ENCODE measurements around the gene THSD7A.

The THSD7A gene

DNA sequence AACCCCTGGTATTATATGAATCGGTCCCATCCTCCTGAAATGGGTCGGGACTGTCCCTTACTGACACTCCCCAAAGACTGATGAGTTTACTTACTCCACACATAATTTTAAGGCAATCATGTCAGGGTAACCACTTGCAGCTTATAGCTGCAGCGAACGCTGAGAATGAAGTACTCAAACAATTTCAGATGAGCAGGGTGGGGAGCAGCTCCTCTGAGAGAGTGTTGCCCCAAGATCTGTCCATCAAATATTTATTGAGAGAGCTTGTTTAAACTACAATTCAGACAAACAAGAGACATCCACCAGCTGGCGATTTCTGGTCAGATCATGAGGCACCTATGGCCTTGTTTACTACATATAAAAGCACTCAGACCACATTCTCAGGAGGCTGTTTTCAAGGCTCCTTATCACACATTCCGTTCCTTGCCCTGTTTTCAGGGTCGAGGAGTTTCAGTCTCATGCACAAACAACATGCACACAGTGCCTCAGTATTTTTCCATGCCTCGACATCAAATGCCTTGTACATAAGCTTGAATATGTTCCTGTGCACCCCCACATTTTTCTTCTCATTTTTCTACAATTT lies 80.1 kb downstream of the THSD7A start:
- TF ChIP-seq, protein P1, sequence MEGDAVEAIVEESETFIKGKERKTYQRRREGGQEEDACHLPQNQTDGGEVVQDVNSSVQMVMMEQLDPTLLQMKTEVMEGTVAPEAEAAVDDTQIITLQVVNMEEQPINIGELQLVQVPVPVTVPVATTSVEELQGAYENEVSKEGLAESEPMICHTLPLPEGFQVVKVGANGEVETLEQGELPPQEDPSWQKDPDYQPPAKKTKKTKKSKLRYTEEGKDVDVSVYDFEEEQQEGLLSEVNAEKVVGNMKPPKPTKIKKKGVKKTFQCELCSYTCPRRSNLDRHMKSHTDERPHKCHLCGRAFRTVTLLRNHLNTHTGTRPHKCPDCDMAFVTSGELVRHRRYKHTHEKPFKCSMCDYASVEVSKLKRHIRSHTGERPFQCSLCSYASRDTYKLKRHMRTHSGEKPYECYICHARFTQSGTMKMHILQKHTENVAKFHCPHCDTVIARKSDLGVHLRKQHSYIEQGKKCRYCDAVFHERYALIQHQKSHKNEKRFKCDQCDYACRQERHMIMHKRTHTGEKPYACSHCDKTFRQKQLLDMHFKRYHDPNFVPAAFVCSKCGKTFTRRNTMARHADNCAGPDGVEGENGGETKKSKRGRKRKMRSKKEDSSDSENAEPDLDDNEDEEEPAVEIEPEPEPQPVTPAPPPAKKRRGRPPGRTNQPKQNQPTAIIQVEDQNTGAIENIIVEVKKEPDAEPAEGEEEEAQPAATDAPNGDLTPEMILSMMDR (IDR thresholded peaks at IDR 0.05; ENCODE audit: extremely low read depth, missing control alignments), result no peak
- DNase-seq (ENCODE audit: low spot score), result no peak

DNA sequence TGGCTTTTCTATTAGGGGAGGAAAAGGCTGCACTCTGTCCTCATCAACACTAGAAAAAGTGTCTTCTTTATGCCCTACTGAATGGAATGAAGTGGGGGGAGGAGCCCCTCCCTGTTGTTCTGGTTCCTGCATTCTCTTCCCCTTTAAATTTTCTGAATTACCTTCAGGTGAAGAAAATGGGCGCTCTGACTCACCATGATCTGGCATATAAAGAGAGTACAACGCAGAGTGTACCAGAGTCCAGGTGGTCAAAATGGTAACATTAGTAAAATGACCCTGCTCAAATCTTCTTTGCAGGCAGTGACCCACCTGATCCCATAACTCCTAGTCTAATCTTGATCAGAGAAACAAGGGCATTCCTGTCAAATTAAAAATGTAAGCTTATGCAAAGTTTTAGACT lies 80.7 kb downstream of the THSD7A start:
- no peak for DNase-seq (ENCODE audit: low spot score)
- TF ChIP-seq, protein P1 (IDR thresholded peaks at IDR 0.05; ENCODE audit: extremely low read depth, missing control alignments), result no peak

DNA sequence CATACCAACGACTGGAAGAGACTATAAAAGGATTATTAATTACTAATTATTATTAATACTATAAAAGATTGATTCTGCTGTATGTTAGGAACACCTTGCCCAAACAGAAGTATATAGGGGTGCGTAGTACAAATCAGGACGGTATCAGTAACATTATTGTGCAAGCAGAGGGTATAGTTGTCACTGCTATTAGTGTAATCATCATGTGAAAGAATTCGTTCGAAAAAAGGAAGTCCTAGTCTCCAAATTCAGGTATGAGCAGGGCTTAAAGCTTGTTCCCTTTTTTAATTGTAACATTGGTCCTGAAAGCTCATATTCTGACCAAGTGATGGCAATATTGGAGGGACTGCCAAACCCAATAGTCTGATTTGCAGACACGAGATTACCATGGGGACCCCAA lies 81.8 kb downstream of the THSD7A start:
- TF ChIP-seq, protein P1 (IDR thresholded peaks at IDR 0.05; ENCODE audit: extremely low read depth, missing control alignments), result no peak
- DNase-seq (ENCODE audit: low spot score), result no peak

DNA sequence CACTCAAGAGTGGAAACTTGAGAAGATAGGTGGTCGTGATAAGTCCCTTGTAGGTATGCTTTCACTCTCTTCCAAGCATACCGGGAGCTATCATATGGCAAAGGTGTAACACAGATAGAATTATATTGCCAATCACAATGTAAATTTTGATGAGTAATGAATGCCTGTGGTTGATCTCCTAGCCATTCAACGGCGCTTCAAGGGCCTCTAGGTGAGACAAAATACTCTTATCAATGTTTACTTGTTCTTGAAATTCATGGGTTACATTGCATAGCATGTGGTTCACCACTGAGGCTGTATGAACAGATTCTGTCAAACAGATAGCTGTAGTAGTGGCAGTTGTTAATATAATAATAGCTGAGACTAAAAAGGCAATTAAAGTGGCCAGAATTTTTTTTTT lies 82.4 kb downstream of the THSD7A start:
- TF ChIP-seq, protein P1 (IDR thresholded peaks at IDR 0.05; ENCODE audit: extremely low read depth, missing control alignments), result no peak
- no peak for DNase-seq (ENCODE audit: low spot score)

DNA sequence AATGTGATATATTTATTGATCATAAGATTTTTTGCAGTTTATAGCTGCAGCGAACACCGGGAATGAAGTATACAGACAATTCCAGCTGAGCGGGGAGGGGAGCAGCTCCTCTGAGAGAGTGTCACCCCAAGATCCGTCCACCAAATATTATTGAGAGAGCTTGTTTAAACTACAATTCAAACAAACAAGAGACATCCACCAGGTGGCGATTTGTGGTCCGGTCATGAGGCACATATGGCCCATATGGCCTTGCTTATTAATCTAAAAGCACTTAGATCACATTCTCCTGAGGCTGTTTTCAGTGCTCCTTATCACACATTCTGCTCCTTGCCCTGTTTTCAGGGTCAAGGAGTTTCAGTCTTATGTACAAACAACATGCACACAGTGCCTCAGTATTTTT lies 83.1 kb downstream of the THSD7A start:
- DNase-seq (ENCODE audit: low spot score), result no peak
- TF ChIP-seq, protein P1 (IDR thresholded peaks at IDR 0.05; ENCODE audit: extremely low read depth, missing control alignments), result no peak

DNA sequence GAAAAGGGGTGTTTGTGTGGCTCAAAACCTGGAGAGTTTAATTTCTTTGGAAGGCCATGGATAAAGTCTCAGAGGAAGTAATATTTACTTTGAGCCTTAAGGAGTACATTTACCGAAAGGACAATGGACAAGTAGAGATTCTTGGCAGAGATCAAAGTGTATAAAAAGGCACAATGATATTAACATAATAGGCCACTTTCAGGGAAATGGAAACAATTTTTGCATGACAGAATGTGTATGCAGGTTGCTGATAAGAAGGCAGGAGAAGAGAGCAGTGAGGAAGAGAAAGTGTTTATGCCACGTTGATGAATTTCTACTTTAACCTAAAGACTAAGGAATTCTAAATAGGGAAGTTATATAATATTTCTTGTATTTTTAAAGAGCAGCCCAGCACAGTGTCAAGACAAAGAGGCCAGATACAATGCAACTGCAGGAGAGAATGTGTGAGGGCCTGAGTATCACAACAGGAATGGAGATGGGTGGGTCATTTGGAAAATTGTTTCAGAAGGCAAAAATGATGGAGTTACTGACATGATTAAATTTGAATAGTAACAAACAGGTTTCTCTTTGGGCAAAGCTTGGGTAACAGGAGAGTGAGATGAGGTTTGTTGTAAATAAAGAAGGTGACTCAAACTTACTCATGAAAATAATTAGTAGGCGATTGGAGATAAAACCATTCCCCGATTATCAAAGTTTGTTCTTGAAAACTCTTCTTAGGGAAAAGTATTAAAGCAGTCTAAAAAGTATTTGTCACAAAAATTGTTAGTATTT lies 84.1 kb downstream of the THSD7A start:
- TF ChIP-seq, protein P1 (IDR thresholded peaks at IDR 0.05; ENCODE audit: extremely low read depth, missing control alignments), result no peak
- DNase-seq (ENCODE audit: low spot score), result no peak

DNA sequence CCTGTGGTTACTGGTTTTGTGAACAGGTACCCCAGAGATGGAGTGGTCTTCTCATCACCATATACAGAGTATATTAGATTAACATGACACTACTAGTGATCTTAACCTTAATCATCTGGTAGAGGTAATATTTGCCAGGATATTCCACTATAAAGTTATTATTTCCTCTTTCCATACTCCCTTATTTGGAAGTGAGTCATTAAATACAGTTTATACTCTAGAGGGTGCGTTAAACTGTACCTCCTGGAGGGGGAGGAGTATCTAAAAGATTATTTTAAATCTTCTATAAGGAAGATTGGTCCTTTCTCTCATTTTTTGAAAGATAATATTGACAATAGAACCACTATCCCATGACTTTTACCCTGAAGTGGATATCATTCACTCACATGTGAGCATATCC lies 85.4 kb downstream of the THSD7A start:
- TF ChIP-seq, protein P1 (IDR thresholded peaks at IDR 0.05; ENCODE audit: extremely low read depth, missing control alignments), result no peak
- no peak for DNase-seq (ENCODE audit: low spot score)

Data from GM20000 (cell line).